Measurements from ENCODE around the gene SGMS1.
"Not testable (repeated sequence)": the region's sequence is repeated elsewhere in the genome, so short reads cannot be mapped to it uniquely, and the experiment has no call there.

DNA sequence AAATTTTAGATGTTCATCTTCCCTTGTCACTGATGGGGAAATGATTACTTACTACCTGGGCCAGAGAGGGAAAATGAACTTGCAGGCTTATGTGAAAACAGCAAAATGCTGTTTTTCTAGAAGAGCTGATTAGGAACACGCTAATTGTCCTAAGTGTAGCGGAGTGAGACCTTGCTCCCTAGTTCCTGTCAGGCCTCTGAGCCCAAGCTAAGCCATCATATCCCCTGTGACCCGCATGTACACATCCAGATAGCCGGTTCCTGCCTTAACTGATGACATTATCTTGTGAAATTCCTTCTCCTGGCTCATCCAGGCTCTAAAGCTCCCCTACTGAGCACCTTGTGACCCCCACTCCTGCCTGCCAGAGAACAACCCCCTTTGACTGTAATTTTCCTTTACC lies 120.6 kb downstream of the SGMS1 start:
- not testable (repeated sequence) for TF ChIP-seq POLR2A, CTCF (IDR thresholded peaks at IDR 0.05)
